HepG2 (cell line): ENCODE results near the gene FITM1. TPM values are rescaled to one million over a fixed set of nuclear protein-coding genes. Genes with fewer than 3 reads are reported as not detected.

ENCODE experiments used
- ATAC-seq: fragments of 200-7000 bp; cut with Tn5 transposase; 3 replicates; pipeline ENCODE4 v1.9.1; 2020; ENCODE audit warnings: mild to moderate bottlenecking, moderate library complexity
- BruUV-seq: library from RNA; stranded (reverse); fragments of 400-500 nt; replicated peaks from 2 replicates; lab custom pipeline; 2021; lab: Mats Ljungman, UMichigan
- CTCF ChIA-PET: fragments of 300-600 bp; formaldehyde crosslinking; extraction: SDS; loops from one replicate; lab custom pipeline; 2021; ENCODE audit warnings: low total read pairs, inconsistent platforms, low intra/inter-chr PET ratio; lab: Yijun Ruan, JAX
- POLR2A ChIA-PET: fragments of 350-600 bp; sonication (Branson Sonifier 250); formaldehyde crosslinking; loops from one replicate; lab custom pipeline; 2020; ENCODE audit warnings: antibody characterized with exemption, inconsistent platforms; lab: Yijun Ruan, JAX
- DNase-seq: peaks from one replicate; pipeline ENCODE4 v3.0.0-alpha.2; 2015; ENCODE audit warnings: low spot score
- FAIRE-seq: peaks from 3 replicates; lab custom pipeline; 2011; peaks lifted over from hg19 to GRCh38; lab: Jason Lieb, UNC
- H2AFZ ChIP-seq: one replicate; pipeline ENCODE4 v1.6.1; 2011; ENCODE audit warnings: low read length, inconsistent platforms
- H3K27ac ChIP-seq: fragments of 300-600 bp; 3 replicates; pipeline ENCODE4 v1.8.0; 2011; ENCODE audit warnings: mixed run types, mild to moderate bottlenecking, mixed read lengths, low read length, inconsistent platforms; ENCODE audit not compliant: insufficient read depth; ENCODE audit errors: extremely low read length
- H3K27me3 ChIP-seq, 2 experiments: fragments of 200-600 bp in 1 of 2; 2 replicates in 1 of 2; 3 replicates in 1 of 2; pipeline versions ENCODE4 v1.6.0 to v1.8.0; 2011; ENCODE audit warnings: low read length in 2 of 2, mild to moderate bottlenecking in 2 of 2, moderate library complexity in 2 of 2, inconsistent platforms in 1 of 2; ENCODE audit not compliant: insufficient read depth in 2 of 2, control insufficient read depth in 1 of 2
- H3K36me3 ChIP-seq, 2 experiments: fragments of 200-600 bp in 1 of 2; replicated peaks in 1 of 2; 2 replicates in 1 of 2; 3 replicates in 1 of 2; pipeline versions ENCODE4 v1.5.1 to v1.8.0; 2011; ENCODE audit warnings: low read length in 2 of 2, inconsistent platforms in 1 of 2; ENCODE audit not compliant: insufficient read depth in 2 of 2, control insufficient read depth in 1 of 2
- H3K4me1 ChIP-seq: 2 replicates; pipeline ENCODE4 v1.5.1; 2012; ENCODE audit warnings: low read length, inconsistent platforms; ENCODE audit not compliant: insufficient read depth
- H3K4me2 ChIP-seq: 2 replicates; pipeline ENCODE4 v1.6.0; 2011; ENCODE audit warnings: low read depth, low read length, inconsistent platforms
- H3K4me3 ChIP-seq, 3 experiments: fragments of 200-600 bp in 1 of 3; sonication (generic), shearing (Covaris generic) in 1 of 3; replicated peaks in 1 of 3; 2 replicates each; pipeline ENCODE4 v1.5.1; 2011 to 2016; ENCODE audit warnings: low read length in 3 of 3, inconsistent platforms in 2 of 3, low read depth in 2 of 3, mild to moderate bottlenecking in 2 of 3, control low read depth in 1 of 3, mixed read lengths in 1 of 3; ENCODE audit not compliant: insufficient read depth in 1 of 3
- H3K79me2 ChIP-seq: one replicate; pipeline ENCODE4 v1.6.1; 2011; ENCODE audit warnings: low read length, inconsistent platforms; ENCODE audit not compliant: insufficient read depth
- H3K9ac ChIP-seq: 2 replicates; pipeline ENCODE4 v1.6.0; 2011; ENCODE audit warnings: mild to moderate bottlenecking, low read depth, low read length, inconsistent platforms; ENCODE audit not compliant: insufficient read depth
- H3K9me3 ChIP-seq: 2 replicates; pipeline ENCODE4 v1.5.1; 2012; ENCODE audit warnings: mild to moderate bottlenecking, low read length
- H4K20me1 ChIP-seq: 2 replicates; pipeline ENCODE4 v1.6.0; 2011; ENCODE audit warnings: inconsistent platforms, mild to moderate bottlenecking, low read length, moderate library complexity; ENCODE audit not compliant: insufficient read depth
- IKZF4 ChIP-seq: sonication (generic); formaldehyde crosslinking; IDR thresholded peaks from 2 replicates; pipeline ENCODE4 v1.5.1; 2020; ENCODE audit warnings: borderline replicate concordance, mild to moderate bottlenecking, low read depth, missing genetic modification reagents; ENCODE audit errors: not compliant biosample characterization
- KDM2A ChIP-seq: sonication (generic); formaldehyde crosslinking; IDR thresholded peaks from 2 replicates; pipeline ENCODE4 v1.4.0; 2020; ENCODE audit warnings: low read depth, missing genetic modification reagents, borderline replicate concordance
- NR2C2 ChIP-seq: sonication (generic); formaldehyde crosslinking; IDR thresholded peaks from 2 replicates; pipeline ENCODE4 v1.4.0; 2020; ENCODE audit warnings: missing genetic modification reagents, mild to moderate bottlenecking, moderate library complexity, borderline replicate concordance
- PAF1 ChIP-seq: IDR thresholded peaks from 2 replicates; pipeline ENCODE4 v1.6.1; 2016; ENCODE audit warnings: missing genetic modification reagents, missing compliant biosample characterization
- POLR2G ChIP-seq: fragments of 200-400 bp; formaldehyde crosslinking; IDR thresholded peaks from 2 replicates; pipeline ENCODE4 v1.6.1; 2018; ENCODE audit warnings: mild to moderate bottlenecking, low read depth, low read length, moderate library complexity
- TEAD3 ChIP-seq: optimal IDR thresholded peaks from 2 replicates; pipeline ENCODE3; 2016; ENCODE audit warnings: borderline replicate concordance
- USF2 ChIP-seq, 2 experiments: sonication (generic) in 1 of 2; formaldehyde crosslinking in 1 of 2; IDR thresholded peaks; 2 replicates each; pipeline versions ENCODE4 v1.5.1 to v1.6.1; 2011 to 2020; ENCODE audit warnings: borderline replicate concordance in 1 of 2, low read depth in 1 of 2, low read length in 1 of 2, mild to moderate bottlenecking in 1 of 2, missing genetic modification reagents in 1 of 2, moderate library complexity in 1 of 2
- ZNF263 ChIP-seq: sonication (generic); formaldehyde crosslinking; IDR thresholded peaks from 2 replicates; pipeline ENCODE4 v1.4.0; 2020; ENCODE audit warnings: missing genetic modification reagents
- ZNF782 ChIP-seq: sonication (generic); formaldehyde crosslinking; IDR thresholded peaks from 2 replicates; pipeline ENCODE4 v1.4.0; 2020; ENCODE audit warnings: missing genetic modification reagents, mild to moderate bottlenecking, borderline replicate concordance
- WGBS: methylation state at CpG from one replicate; pipeline ENCODE4 v1.1.6; 2017; ENCODE audit warnings: low lambda C conversion rate; 5-methylcytosine and 5-hydroxymethylcytosine counted together
- in situ Hi-C: cut with HindIII; loops from 2 replicates; pipeline ENCODE4 v1.10.0; 2017; ENCODE audit warnings: low pct_unique_long_range_greater_than_20kb; ENCODE audit not compliant: extremely low pct_ligation_motif_present
- intact Hi-C: fragments of 100-400 bp; cut with micrococcal nuclease; formaldehyde crosslinking; loops from one replicate; pipeline ENCODE4 v1.10.0; 2022; ENCODE audit not compliant: unreplicated experiment
- polyA plus RNA-seq, 8 experiments: library from polyadenylated mRNA; depleted of rRNA in 3 of 8; stranded (reverse) in 7 of 8; unstranded in 1 of 8; fragments of >200 nt; fragmentation: Illumina TruSeq in 4 of 8; extraction: Trizol in 4 of 8; gene quantifications; 2 replicates each; pipeline versions ENCODE4 v1.2.1 to v1.2.3, GENCODE V29; 2011 to 2016; ENCODE audit warnings: low read depth in 4 of 8, missing spikeins in 1 of 8, mixed read lengths in 1 of 8; ENCODE audit not compliant: insufficient read depth in 1 of 8
- total RNA-seq, 5 experiments: library from RNA; depleted of rRNA; stranded (reverse); fragments of >200 nt; fragmentation: Illumina TruSeq; extraction: Trizol; gene quantifications; 2 replicates each; pipeline ENCODE4 v1.2.3, GENCODE V29; 2016; ENCODE audit warnings: low read depth in 1 of 5
- TF ChIP-seq, protein P1 (sequence below): sonication (generic); formaldehyde crosslinking; IDR thresholded peaks from 2 replicates; pipeline ENCODE4 v1.4.0; 2020; ENCODE audit warnings: mild to moderate bottlenecking, missing genetic modification reagents, borderline replicate concordance
- TF ChIP-seq, protein P2 (sequence below): sonication (generic); formaldehyde crosslinking; IDR thresholded peaks from 2 replicates; pipeline ENCODE4 v1.4.0; 2020; ENCODE audit warnings: mild to moderate bottlenecking, missing genetic modification reagents

Gene FITM1
- total and polyA plus RNA-seq, 2 of the 13 experiments (the other 11 are each of a cell fraction or from before 2014, with no cell fraction given) = 2.7 to 5.8 TPM

DNA sequence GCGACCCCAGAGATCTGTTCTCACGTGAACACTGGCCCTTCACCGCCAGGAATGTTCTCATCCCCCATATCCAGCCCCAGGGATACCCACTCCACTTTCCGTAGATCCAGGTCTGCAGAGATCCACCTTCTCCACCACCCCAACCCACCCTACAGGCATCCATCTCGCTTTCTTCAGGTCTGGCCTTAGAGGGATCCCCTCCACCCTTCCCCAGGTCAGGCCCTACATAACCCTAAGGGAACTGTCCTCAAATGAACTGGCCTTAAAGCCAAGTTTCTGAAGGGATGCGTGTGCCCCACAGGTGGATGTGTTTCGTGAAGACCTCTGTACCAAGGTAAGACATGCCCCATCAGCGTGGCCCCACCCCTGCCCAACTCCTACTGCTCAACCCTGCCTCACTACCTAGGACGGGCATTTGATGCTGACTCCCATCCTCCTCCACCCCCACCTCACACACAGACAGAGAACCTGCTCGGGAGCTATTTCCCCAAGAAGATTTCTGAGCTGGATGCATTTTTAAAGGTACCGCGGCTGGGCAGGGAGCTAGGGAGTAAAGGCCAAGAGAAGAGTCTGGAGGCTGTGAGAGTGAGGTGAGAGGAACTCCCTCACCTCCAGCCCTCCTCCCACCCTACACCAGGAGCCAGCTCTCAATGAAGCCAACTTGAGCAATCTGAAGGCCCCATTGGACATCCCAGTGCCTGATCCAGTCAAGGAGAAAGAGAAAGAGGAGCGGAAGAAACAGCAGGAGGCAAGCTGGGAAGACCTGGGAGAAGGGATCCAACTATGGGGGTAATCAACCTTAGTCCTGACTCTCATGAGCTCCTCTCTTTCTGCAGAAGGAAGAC lies 6.4 kb downstream of the FITM1 start:
- intact Hi-C loops (loop anchor here (1.0 kb wide), 2 partner anchors 23 to 24 kb away; partner anchors contain the start of genes DCAF11, IRF9 and NRL), in situ Hi-C loops (loop anchor here (25.0 kb wide), 1 partner anchor 825 kb away; the partner anchor contains the start of genes BCL2L2, PABPN1 and PPP1R3E)
- WGBS = 40% methylated on average over 13 of the region's 13 CpGs
- FAIRE-seq = no peak
- no peak for DNase-seq
- H4K20me1 ChIP-seq = peaks cover 11% of the 10 kb centered on the region
- ChIA-PET POLR2A (interaction anchor here (1.0 to 22.7 kb wide), 19 partner anchors 10 to 527 kb away, joined by 3 to 977 read pairs (median 9); partner anchors contain the start of genes CARMIL3, CHMP4A, CIDEB and DCAF11), CTCF (interaction anchor here (2.1 kb wide), 1 partner anchor 24 kb away, joined by 6 read pairs; the partner anchor contains the start of gene IRF9)
- peaks cover 17 to 25% of the 10 kb centered on the region in 2 experiments for H3K36me3 ChIP-seq
- no peak for ATAC-seq
- peaks cover 57% of the 10 kb centered on the region for H3K4me1 ChIP-seq
- peak overlapping the region; percentile 91 to 98 (median 93) for H3K4me3 ChIP-seq
- H3K27me3 ChIP-seq = no peaks in the 10 kb centered on the region; a peak in 1 of 5 replicates
- peak overlapping the region; percentile 94 for H3K9ac ChIP-seq
- H3K9me3 ChIP-seq = no peaks in the 10 kb centered on the region
- H2AFZ ChIP-seq = no peak overlapping the region
- H3K79me2 ChIP-seq = peaks cover 44% of the 10 kb centered on the region
- H3K4me2 ChIP-seq = peak overlapping the region; percentile 97
- peak overlapping the region; percentile 75 for H3K27ac ChIP-seq
- no TSS peak for BruUV-seq
- TF ChIP-seq USF2 (IDR thresholded peaks at IDR 0.05; ENCODE audit: low read depth, low read length) (0 out of 2 replicates have a peak, but pooled peaks have one; percentile 6), USF2 (CRISPR knock-in tag; IDR thresholded peaks at IDR 0.05; ENCODE audit: borderline replicate concordance) (no peak), ZNF782 (CRISPR knock-in tag) (no peak; the same call in 1 of the 2 replicates), ZNF263 (CRISPR knock-in tag) (peak; percentile 57; the same call in 1 of the 2 replicates), KDM2A (0 out of 2 replicates have a peak, but pooled peaks have one; percentile 56), PAF1 (CRISPR knock-in tag) (peak; percentile 84), POLR2G (peak; percentile 12), NR2C2 (CRISPR knock-in tag) (peak; percentile 37; the same call in 1 of the 2 replicates), IKZF4 (CRISPR knock-in tag) (peak; percentile 52), TEAD3 (CRISPR knock-in tag) (peak; percentile 47)
- TF ChIP-seq, protein P1, sequence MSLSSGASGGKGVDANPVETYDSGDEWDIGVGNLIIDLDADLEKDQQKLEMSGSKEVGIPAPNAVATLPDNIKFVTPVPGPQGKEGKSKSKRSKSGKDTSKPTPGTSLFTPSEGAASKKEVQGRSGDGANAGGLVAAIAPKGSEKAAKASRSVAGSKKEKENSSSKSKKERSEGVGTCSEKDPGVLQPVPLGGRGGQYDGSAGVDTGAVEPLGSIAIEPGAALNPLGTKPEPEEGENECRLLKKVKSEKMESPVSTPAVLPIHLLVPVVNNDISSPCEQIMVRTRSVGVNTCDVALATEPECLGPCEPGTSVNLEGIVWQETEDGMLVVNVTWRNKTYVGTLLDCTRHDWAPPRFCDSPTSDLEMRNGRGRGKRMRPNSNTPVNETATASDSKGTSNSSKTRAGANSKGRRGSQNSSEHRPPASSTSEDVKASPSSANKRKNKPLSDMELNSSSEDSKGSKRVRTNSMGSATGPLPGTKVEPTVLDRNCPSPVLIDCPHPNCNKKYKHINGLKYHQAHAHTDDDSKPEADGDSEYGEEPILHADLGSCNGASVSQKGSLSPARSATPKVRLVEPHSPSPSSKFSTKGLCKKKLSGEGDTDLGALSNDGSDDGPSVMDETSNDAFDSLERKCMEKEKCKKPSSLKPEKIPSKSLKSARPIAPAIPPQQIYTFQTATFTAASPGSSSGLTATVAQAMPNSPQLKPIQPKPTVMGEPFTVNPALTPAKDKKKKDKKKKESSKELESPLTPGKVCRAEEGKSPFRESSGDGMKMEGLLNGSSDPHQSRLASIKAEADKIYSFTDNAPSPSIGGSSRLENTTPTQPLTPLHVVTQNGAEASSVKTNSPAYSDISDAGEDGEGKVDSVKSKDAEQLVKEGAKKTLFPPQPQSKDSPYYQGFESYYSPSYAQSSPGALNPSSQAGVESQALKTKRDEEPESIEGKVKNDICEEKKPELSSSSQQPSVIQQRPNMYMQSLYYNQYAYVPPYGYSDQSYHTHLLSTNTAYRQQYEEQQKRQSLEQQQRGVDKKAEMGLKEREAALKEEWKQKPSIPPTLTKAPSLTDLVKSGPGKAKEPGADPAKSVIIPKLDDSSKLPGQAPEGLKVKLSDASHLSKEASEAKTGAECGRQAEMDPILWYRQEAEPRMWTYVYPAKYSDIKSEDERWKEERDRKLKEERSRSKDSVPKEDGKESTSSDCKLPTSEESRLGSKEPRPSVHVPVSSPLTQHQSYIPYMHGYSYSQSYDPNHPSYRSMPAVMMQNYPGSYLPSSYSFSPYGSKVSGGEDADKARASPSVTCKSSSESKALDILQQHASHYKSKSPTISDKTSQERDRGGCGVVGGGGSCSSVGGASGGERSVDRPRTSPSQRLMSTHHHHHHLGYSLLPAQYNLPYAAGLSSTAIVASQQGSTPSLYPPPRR = peak; percentile 39; the same call in 1 of the 2 replicates
- TF ChIP-seq, protein P2, sequence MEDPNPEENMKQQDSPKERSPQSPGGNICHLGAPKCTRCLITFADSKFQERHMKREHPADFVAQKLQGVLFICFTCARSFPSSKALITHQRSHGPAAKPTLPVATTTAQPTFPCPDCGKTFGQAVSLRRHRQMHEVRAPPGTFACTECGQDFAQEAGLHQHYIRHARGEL = peak; percentile 43
